Occipital lobe (tissue), 3 donors: Measurements from ENCODE around the gene RSF1. TPM values are rescaled to one million over a fixed set of nuclear protein-coding genes. Genes with fewer than 3 reads are reported as not detected.

Source experiments
- DNase-seq: peaks from one replicate; lab custom pipeline; 2025; lab: John Stamatoyannopoulos, UW
- small RNA-seq: library from RNA; depleted of rRNA; stranded (forward); fragments of <200 nt; gene quantifications from one replicate; pipeline ENCODE3, GENCODE V24; 2014
- total RNA-seq: library from RNA; depleted of rRNA; stranded (reverse); fragments of >200 nt; gene quantifications from one replicate; pipeline ENCODE4 v1.2.3, GENCODE V29; 2014

The RSF1 gene
- total RNA-seq, 1 donor from 2014 or later, result 101 TPM

- DNase-seq, result no peak
Observed at GRCh38 chr11:77617892-77618291, 202.6 kb downstream of the RSF1 start.

- DNase-seq, result no peak
Observed at GRCh38 chr11:77611921-77612320, 208.6 kb downstream of the RSF1 start.

Small RNAs within 50 kb of the gene (small RNA-seq; reads per million reads assigned to genes)
- not detected for gene RF00019

Other genes with a start within 250 kb of the RSF1 start
- 5.9 TPM for gene AQP11, start 230.8 kb downstream of the RSF1 start, total RNA-seq
- gene CLNS1A, start 182.9 kb downstream of the RSF1 start, total RNA-seq, result 177 TPM
- gene AAMDC, start 422 bp upstream of the RSF1 start, total RNA-seq, result 8.6 TPM
- 50.8 TPM for gene INTS4, start 173.9 kb upstream of the RSF1 start, total RNA-seq
- 0.78 TPM for gene KCTD14, start 202.6 kb upstream of the RSF1 start, total RNA-seq
- not detected for gene THRSP, start 243.1 kb upstream of the RSF1 start, total RNA-seq